OCI-LY3 (cell line): ENCODE results near the gene RSPH9.

Experiments used
- H2AFZ ChIP-seq: fragments of 200-600, 300-600 bp; shearing (Covaris generic); 2 replicates; pipeline ENCODE4 v1.6.0; 2014; ENCODE audit warnings: antibody characterized with exemption, low read depth, low read length
- H3K27ac ChIP-seq: fragments of 200-600, 300-600 bp; sonication (generic); 2 replicates; pipeline ENCODE4 v1.5.1; 2014; ENCODE audit warnings: mild to moderate bottlenecking, low read length, moderate library complexity, mixed read lengths
- H3K27me3 ChIP-seq: fragments of 200-600, 300-600 bp; sonication (generic); 2 replicates; pipeline ENCODE4 v1.6.1; 2014; ENCODE audit warnings: low read depth, low read length, mixed read lengths
- H3K36me3 ChIP-seq: fragments of 200-600, 300-600 bp; sonication (generic); replicated peaks from 2 replicates; pipeline ENCODE3; 2014; ENCODE audit warnings: low read depth, low read length, mixed read lengths
- H3K4me1 ChIP-seq: fragments of 300-600, 200-600 bp; sonication (generic); 2 replicates; pipeline ENCODE4 v1.6.1; 2014; ENCODE audit warnings: low read length, mixed read lengths
- H3K4me2 ChIP-seq: fragments of 200-600, 300-600 bp; sonication (generic); 2 replicates; pipeline ENCODE4 v1.6.1; 2014; ENCODE audit warnings: low read length, mixed read lengths
- H3K4me3 ChIP-seq: fragments of 300-600, 200-600 bp; sonication (generic); 2 replicates; pipeline ENCODE4 v1.5.1; 2014; ENCODE audit warnings: antibody characterized with exemption, mild to moderate bottlenecking, low read length, moderate library complexity
- H3K79me2 ChIP-seq: fragments of 300-600, 200-600 bp; shearing (Covaris generic); 2 replicates; pipeline ENCODE4 v1.6.1; 2014; ENCODE audit warnings: mild to moderate bottlenecking, low read length, mixed read lengths
- H3K9ac ChIP-seq: fragments of 300-600, 200-600 bp; shearing (Covaris generic); 2 replicates; pipeline ENCODE4 v1.6.0; 2014; ENCODE audit warnings: mild to moderate bottlenecking, low read length, moderate library complexity
- H3K9me3 ChIP-seq: fragments of 200-600, 300-600 bp; shearing (Covaris generic); 2 replicates; pipeline ENCODE4 v1.6.1; 2014; ENCODE audit warnings: low read length, mixed read lengths; ENCODE audit not compliant: insufficient read depth
- H4K20me1 ChIP-seq: fragments of 200-600, 300-600 bp; sonication (generic); 2 replicates; pipeline ENCODE4 v1.6.1; 2016; ENCODE audit warnings: low read length, mixed read lengths; ENCODE audit not compliant: insufficient read depth
- CTCF ChIP-seq: fragments of 200-600, 300-600 bp; sonication (generic); IDR thresholded peaks from 2 replicates; pipeline ENCODE4 v1.5.1; 2014; ENCODE audit warnings: antibody characterized with exemption, low read length, low read depth
- EZH2phosphoT487 ChIP-seq: fragments of 200-600 bp; shearing (Covaris generic); IDR thresholded peaks from 2 replicates; pipeline ENCODE4 v1.6.1; 2018; ENCODE audit warnings: antibody characterized with exemption, mixed run types, low read depth

Gene RSPH9

GRCh38 chr6:43674291-43674690, 29.5 kb downstream of the RSPH9 start:
- no peaks in the 10 kb centered on the region for H3K9me3 ChIP-seq
- no peak overlapping the region for H3K9ac ChIP-seq
- H4K20me1 ChIP-seq: peaks cover 13% of the 10 kb centered on the region; the same call in 1 of the 2 replicates
- TF ChIP-seq CTCF (no peak), EZH2phosphoT487 (no peak)
- H3K27me3 ChIP-seq: no peaks in the 10 kb centered on the region
- H3K36me3 ChIP-seq: peaks cover 73% of the 10 kb centered on the region
- no peak overlapping the region for H3K27ac ChIP-seq
- H3K4me3 ChIP-seq: no peak overlapping the region
- H2AFZ ChIP-seq: no peak overlapping the region
- H3K4me1 ChIP-seq: peaks cover 8% of the 10 kb centered on the region; the same call in 1 of the 2 replicates
- no peak overlapping the region for H3K4me2 ChIP-seq
- no peaks in the 10 kb centered on the region for H3K79me2 ChIP-seq

GRCh38 chr6:43674921-43675320, 30.1 kb downstream of the RSPH9 start:
- Histone ChIP-seq H4K20me1 (peaks cover 15% of the 10 kb centered on the region; the same call in 1 of the 2 replicates), H3K36me3 (peaks cover 78% of the 10 kb centered on the region), H3K27ac (no peak overlapping the region)

GRCh38 chr6:43676962-43677606, 32.2 kb downstream of the RSPH9 start:
- no peak overlapping the region for H2AFZ ChIP-seq
- H3K4me2 ChIP-seq: no peak overlapping the region
- no peaks in the 10 kb centered on the region for H3K27me3 ChIP-seq
- TF ChIP-seq CTCF (no peak), EZH2phosphoT487 (no peak)
- no peaks in the 10 kb centered on the region for H3K4me1 ChIP-seq
- H3K9ac ChIP-seq: no peak overlapping the region
- peaks cover 83% of the 10 kb centered on the region for H3K36me3 ChIP-seq
- no peak overlapping the region for H3K27ac ChIP-seq
- H3K79me2 ChIP-seq: peaks cover 18% of the 10 kb centered on the region
- no peaks in the 10 kb centered on the region for H3K9me3 ChIP-seq
- H3K4me3 ChIP-seq: no peak overlapping the region
- H4K20me1 ChIP-seq: peaks cover 32% of the 10 kb centered on the region

More at GRCh38 chr6:43674921-43675320, 30.1 kb downstream of the RSPH9 start:
- Histone ChIP-seq H3K4me2 (no peak overlapping the region), H3K79me2 (no peaks in the 10 kb centered on the region), H3K4me1 (peaks cover 3% of the 10 kb centered on the region; the same call in 1 of the 2 replicates), H3K4me3 (no peak overlapping the region), H2AFZ (no peak overlapping the region), H3K9ac (no peak overlapping the region), H3K27me3 (no peaks in the 10 kb centered on the region), H3K9me3 (no peaks in the 10 kb centered on the region)
- TF ChIP-seq EZH2phosphoT487: no peak
- no peak for TF ChIP-seq CTCF

- no peaks in the 10 kb centered on the region for H3K9me3 ChIP-seq
- peaks cover 39% of the 10 kb centered on the region for H4K20me1 ChIP-seq
- no peak overlapping the region for H3K4me3 ChIP-seq
- no peak overlapping the region for H3K9ac ChIP-seq
- H3K27ac ChIP-seq: no peak overlapping the region
- peaks cover 83% of the 10 kb centered on the region for H3K36me3 ChIP-seq
- no peak overlapping the region for H2AFZ ChIP-seq
- H3K4me1 ChIP-seq: peaks cover 2% of the 10 kb centered on the region
- TF ChIP-seq CTCF (no peak), EZH2phosphoT487 (no peak)
- H3K4me2 ChIP-seq: no peak overlapping the region
- H3K79me2 ChIP-seq: peaks cover 25% of the 10 kb centered on the region
- H3K27me3 ChIP-seq: no peaks in the 10 kb centered on the region
Observed at GRCh38 chr6:43677759-43678158, 32.9 kb downstream of the RSPH9 start.
